Activated CD8-positive, alpha-beta T cell treated with anti-CD3 and anti-CD28 coated beads, Interleukin-2, amount 10 ng/mL, durations not matched to agents 7 days and 5 days (primary cell): ENCODE measurements around the gene GARIN1A. TPM values are rescaled to one million over a fixed set of nuclear protein-coding genes. Genes with fewer than 3 reads are reported as not detected.
A peak's percentile ranks its signal among the peaks of the same experiment; 100 is the strongest.
"Not testable (repeated sequence)": the region's sequence is repeated elsewhere in the genome, so short reads cannot be mapped to it uniquely, and the experiment has no call there.

Experiments used
- ATAC-seq: fragments of 150-1000 bp; cut with Tn5 transposase; one replicate; pipeline ENCODE4 v1.10.0; 2021; ENCODE audit warnings: moderate library complexity
- CTCF ChIA-PET: fragments of 350-600 bp; sonication (Branson Sonifier 250); formaldehyde crosslinking; loops from one replicate; lab custom pipeline; 2021; ENCODE audit warnings: antibody characterized with exemption; lab: Charles Lee
- POLR2A ChIA-PET: fragments of 350-600 bp; sonication (Branson Sonifier 250); formaldehyde crosslinking; loops from one replicate; lab custom pipeline; 2021; ENCODE audit warnings: antibody characterized with exemption; lab: Charles Lee
- DNase-seq: peaks from one replicate; pipeline ENCODE4 v3.0.0-alpha.2; 2020
- H3K27ac Mint-ChIP-seq: one replicate; pipeline ENCODE4 v1.8.0; 2021; ENCODE audit warnings: mild to moderate bottlenecking, mixed read lengths
- H3K27me3 Mint-ChIP-seq: one replicate; pipeline ENCODE4 v1.8.0; 2021; ENCODE audit warnings: low read depth, mixed read lengths
- H3K36me3 Mint-ChIP-seq: one replicate; pipeline ENCODE4 v1.8.0; 2021; ENCODE audit warnings: low read depth, mixed read lengths
- H3K4me1 Mint-ChIP-seq: one replicate; pipeline ENCODE4 v1.8.0; 2021; ENCODE audit warnings: low read depth, mixed read lengths
- H3K4me3 Mint-ChIP-seq: one replicate; pipeline ENCODE4 v1.8.0; 2021; ENCODE audit warnings: mild to moderate bottlenecking, mixed read lengths
- H3K9me3 Mint-ChIP-seq: one replicate; pipeline ENCODE4 v1.8.0; 2022; ENCODE audit warnings: mixed read lengths; ENCODE audit not compliant: insufficient read depth
- total RNA-seq, 2 experiments: library from RNA; stranded (reverse); gene quantifications; one replicate each; pipeline ENCODE4 v1.2.3, GENCODE V29; 2021

Gene GARIN1A
- total RNA-seq, 2 experiments from 2014 or later, result 0.26 to 0.60 TPM

GRCh38 chr7:128687131-128687530 lies 15.0 kb downstream of the GARIN1A start:
- ChIA-PET POLR2A (no interaction called here), CTCF (no interaction called here)
- Mint-ChIP-seq H3K27ac (no peak overlapping the region), H3K4me3 (no peak overlapping the region), H3K36me3 (no peaks in the 10 kb centered on the region), H3K9me3 (no peaks in the 10 kb centered on the region), H3K27me3 (peaks cover 2% of the 10 kb centered on the region), H3K4me1 (no peaks in the 10 kb centered on the region)
- ATAC-seq (no peak), DNase-seq (no peak)

- Mint-ChIP-seq H3K27me3 (peaks cover 5% of the 10 kb centered on the region), H3K4me1 (no peaks in the 10 kb centered on the region), H3K27ac (no peak overlapping the region), H3K4me3 (no peak overlapping the region), H3K9me3 (no peaks in the 10 kb centered on the region), H3K36me3 (no peaks in the 10 kb centered on the region)
- ATAC-seq, result no peak
- POLR2A ChIA-PET, result no interaction called here
- CTCF ChIA-PET, result no interaction called here
- no peak for DNase-seq
Observed at GRCh38 chr7:128688492-128688891, 16.4 kb downstream of the GARIN1A start.

- H3K4me3 Mint-ChIP-seq, H3K27ac Mint-ChIP-seq, ATAC-seq, H3K9me3 Mint-ChIP-seq, H3K36me3 Mint-ChIP-seq, POLR2A ChIA-PET, DNase-seq, H3K27me3 Mint-ChIP-seq, H3K4me1 Mint-ChIP-seq, CTCF ChIA-PET: not testable (repeated sequence)
Observed at GRCh38 chr7:128689161-128689935, 17.3 kb downstream of the GARIN1A start.

- peaks cover 16% of the 10 kb centered on the region for H3K27me3 Mint-ChIP-seq
- DNase-seq (no peak), ATAC-seq (no peak)
- H3K36me3 Mint-ChIP-seq, result no peaks in the 10 kb centered on the region
- H3K9me3 Mint-ChIP-seq, result no peaks in the 10 kb centered on the region
- no peak overlapping the region for H3K4me3 Mint-ChIP-seq
- no peaks in the 10 kb centered on the region for H3K4me1 Mint-ChIP-seq
- CTCF ChIA-PET, result no interaction called here
- POLR2A ChIA-PET, result interaction anchor here (0.7 kb wide), 1 partner anchor 49 kb away, joined by 3 read pairs; no protein-coding TSS in a partner anchor
- no peak overlapping the region for H3K27ac Mint-ChIP-seq
Observed at GRCh38 chr7:128691227-128691626, 19.1 kb downstream of the GARIN1A start.

GRCh38 chr7:128692623-128693270 lies 20.7 kb downstream of the GARIN1A start:
- CTCF ChIA-PET, result interaction anchor here (0.9 kb wide), 1 partner anchor 20 kb away, joined by 3 read pairs; no protein-coding TSS in a partner anchor
- no peak overlapping the region for H3K4me3 Mint-ChIP-seq
- H3K9me3 Mint-ChIP-seq, result no peaks in the 10 kb centered on the region
- H3K36me3 Mint-ChIP-seq, result no peaks in the 10 kb centered on the region
- ATAC-seq, result no peak
- no peak overlapping the region for H3K27ac Mint-ChIP-seq
- peaks cover 31% of the 10 kb centered on the region for H3K27me3 Mint-ChIP-seq
- no peak for DNase-seq
- POLR2A ChIA-PET, result no interaction called here
- peaks cover 8% of the 10 kb centered on the region for H3K4me1 Mint-ChIP-seq

- no peaks in the 10 kb centered on the region for H3K9me3 Mint-ChIP-seq
- H3K4me3 Mint-ChIP-seq, result no peak overlapping the region
- POLR2A ChIA-PET, result interaction anchor here (0.6 kb wide), 1 partner anchor 22 kb away, joined by 3 read pairs; no protein-coding TSS in a partner anchor
- ATAC-seq (no peak), DNase-seq (no peak)
- H3K27me3 Mint-ChIP-seq, result peaks cover 38% of the 10 kb centered on the region
- H3K27ac Mint-ChIP-seq, result no peak overlapping the region
- H3K4me1 Mint-ChIP-seq, result peaks cover 12% of the 10 kb centered on the region
- H3K36me3 Mint-ChIP-seq, result no peaks in the 10 kb centered on the region
- CTCF ChIA-PET, result no interaction called here
Observed at GRCh38 chr7:128693373-128694015, 21.4 kb downstream of the GARIN1A start.

GRCh38 chr7:128694738-128695137 lies 22.6 kb downstream of the GARIN1A start:
- Mint-ChIP-seq H3K4me3 (no peak overlapping the region), H3K27ac (no peak overlapping the region), H3K4me1 (peaks cover 12% of the 10 kb centered on the region), H3K27me3 (peaks cover 48% of the 10 kb centered on the region), H3K9me3 (no peaks in the 10 kb centered on the region), H3K36me3 (no peaks in the 10 kb centered on the region)
- no peak for DNase-seq
- no peak for ATAC-seq
- ChIA-PET CTCF (no interaction called here), POLR2A (no interaction called here)

- ChIA-PET CTCF (interaction anchor here (1.4 to 1.7 kb wide), 2 partner anchors 11 to 43 kb away, joined by 3 to 4 read pairs; no protein-coding TSS in a partner anchor), POLR2A (interaction anchor here (0.9 kb wide), 1 partner anchor 120 kb away, joined by 3 read pairs; no protein-coding TSS in a partner anchor)
- DNase-seq (peak; percentile 74), ATAC-seq (peak; percentile 90)
- no peaks in the 10 kb centered on the region for H3K36me3 Mint-ChIP-seq
- no peaks in the 10 kb centered on the region for H3K9me3 Mint-ChIP-seq
- H3K4me3 Mint-ChIP-seq, result peak overlapping the region; percentile 80
- H3K4me1 Mint-ChIP-seq, result peaks cover 12% of the 10 kb centered on the region
- peaks cover 57% of the 10 kb centered on the region for H3K27me3 Mint-ChIP-seq
- H3K27ac Mint-ChIP-seq, result peak overlapping the region; percentile 71
Observed at GRCh38 chr7:128697302-128697905, 25.3 kb downstream of the GARIN1A start.

- no peaks in the 10 kb centered on the region for H3K9me3 Mint-ChIP-seq
- DNase-seq, result no peak
- no peaks in the 10 kb centered on the region for H3K36me3 Mint-ChIP-seq
- no peak overlapping the region for H3K27ac Mint-ChIP-seq
- peaks cover 12% of the 10 kb centered on the region for H3K4me1 Mint-ChIP-seq
- no peak overlapping the region for H3K4me3 Mint-ChIP-seq
- peaks cover 59% of the 10 kb centered on the region for H3K27me3 Mint-ChIP-seq
- ChIA-PET POLR2A (no interaction called here), CTCF (interaction anchor here (1.2 to 1.8 kb wide), 3 partner anchors 12 to 392 kb away, joined by 3 to 5 read pairs (median 4); no protein-coding TSS in a partner anchor)
- ATAC-seq, result no peak
Observed at GRCh38 chr7:128699196-128699712, 27.2 kb downstream of the GARIN1A start.

GRCh38 chr7:128699895-128700294 lies 27.8 kb downstream of the GARIN1A start:
- no peak overlapping the region for H3K4me3 Mint-ChIP-seq
- no peaks in the 10 kb centered on the region for H3K36me3 Mint-ChIP-seq
- ChIA-PET CTCF (interaction anchor here (1.2 to 1.8 kb wide), 3 partner anchors 11 to 392 kb away, joined by 3 to 5 read pairs (median 4); no protein-coding TSS in a partner anchor), POLR2A (no interaction called here)
- H3K27me3 Mint-ChIP-seq, result peaks cover 57% of the 10 kb centered on the region
- no peak for ATAC-seq
- H3K4me1 Mint-ChIP-seq, result peaks cover 12% of the 10 kb centered on the region
- no peak overlapping the region for H3K27ac Mint-ChIP-seq
- no peaks in the 10 kb centered on the region for H3K9me3 Mint-ChIP-seq
- no peak for DNase-seq

- no peaks in the 10 kb centered on the region for H3K9me3 Mint-ChIP-seq
- peaks cover 12% of the 10 kb centered on the region for H3K4me1 Mint-ChIP-seq
- DNase-seq (no peak), ATAC-seq (no peak)
- POLR2A ChIA-PET, result no interaction called here
- no peak overlapping the region for H3K4me3 Mint-ChIP-seq
- CTCF ChIA-PET, result interaction anchor here (1.8 kb wide), 1 partner anchor 10 kb away, joined by 5 read pairs; no protein-coding TSS in a partner anchor
- no peaks in the 10 kb centered on the region for H3K36me3 Mint-ChIP-seq
- no peak overlapping the region for H3K27ac Mint-ChIP-seq
- H3K27me3 Mint-ChIP-seq, result peaks cover 57% of the 10 kb centered on the region
Observed at GRCh38 chr7:128701062-128701785, 29.1 kb downstream of the GARIN1A start.
